HAP-1 (cell line): ENCODE measurements around the gene SGIP1.
"Not testable (repeated sequence)": the region's sequence is repeated elsewhere in the genome, so short reads cannot be mapped to it uniquely, and the experiment has no call there.

ENCODE experiments used
- DNase-seq, 2 experiments: peaks; one replicate each; pipeline ENCODE4 v3.0.0-alpha.2; 2016 to 2020; ENCODE audit warnings: low spot score in 2 of 2
- H3K27me3 ChIP-seq: fragments of 250-450 bp; sonication (Bioruptor Pico); 2 replicates; pipeline ENCODE4 v1.5.1; 2020; ENCODE audit warnings: low read depth, mild to moderate bottlenecking, moderate library complexity
- H3K36me3 ChIP-seq: fragments of 250-450 bp; sonication (Bioruptor Pico); replicated peaks from 2 replicates; pipeline ENCODE4 v1.5.1; 2020; ENCODE audit warnings: mild to moderate bottlenecking
- H3K4me1 ChIP-seq: fragments of 250-450 bp; sonication (Bioruptor Pico); 2 replicates; pipeline ENCODE4 v1.5.1; 2020; ENCODE audit warnings: mild to moderate bottlenecking
- H3K4me3 ChIP-seq: fragments of 250-450 bp; sonication (Bioruptor Pico); 2 replicates; pipeline ENCODE4 v1.5.1; 2020; ENCODE audit warnings: mild to moderate bottlenecking, moderate library complexity
- H3K9me3 ChIP-seq: fragments of 250-450 bp; sonication (Bioruptor Pico); 2 replicates; pipeline ENCODE4 v1.5.1; 2020; ENCODE audit warnings: mild to moderate bottlenecking, moderate library complexity
- in situ Hi-C: fragments of 300-500 bp; cut with MboI; formaldehyde crosslinking; loops from 3 replicates; pipeline ENCODE4 v1.14.3; 2020; ENCODE audit warnings: low sequenced_read_pairs, inconsistent platforms, mixed read lengths

The SGIP1 gene

GRCh38 chr1:66580081-66580480, 46.1 kb downstream of the SGIP1 start:
- Histone ChIP-seq H3K9me3 (no peaks in the 10 kb centered on the region), H3K4me3 (no peak overlapping the region), H3K4me1 (no peaks in the 10 kb centered on the region; the same call in 1 of the 2 replicates), H3K36me3 (no peaks in the 10 kb centered on the region), H3K27me3 (peaks cover 2% of the 10 kb centered on the region; the same call in 1 of the 2 replicates)
- no peak for DNase-seq
- in situ Hi-C loops, result no loop called here

DNA sequence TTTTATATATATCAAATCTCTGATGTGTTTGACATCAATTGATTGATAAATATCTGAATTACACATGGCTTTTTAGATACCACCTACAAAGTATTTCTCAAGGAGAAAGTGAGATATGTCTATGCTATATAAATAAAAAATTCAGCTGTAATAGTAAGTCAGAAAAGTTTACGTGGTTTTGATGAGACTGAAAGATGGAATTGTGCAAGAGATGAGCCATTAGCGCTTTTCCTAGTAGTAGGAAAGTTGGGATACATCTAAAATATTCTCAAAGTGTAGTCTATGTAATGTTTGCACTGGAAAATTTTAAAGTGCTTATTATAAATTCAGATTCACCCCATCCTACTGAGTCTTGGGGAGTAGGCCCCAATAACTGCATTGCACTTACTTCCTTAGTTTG, 49.1 kb downstream of the SGIP1 start:
- Histone ChIP-seq H3K36me3 (no peaks in the 10 kb centered on the region), H3K4me1 (no peaks in the 10 kb centered on the region; the same call in 1 of the 2 replicates), H3K27me3 (peaks cover 2% of the 10 kb centered on the region; the same call in 1 of the 2 replicates), H3K9me3 (no peaks in the 10 kb centered on the region), H3K4me3 (no peak overlapping the region)
- in situ Hi-C loops, result no loop called here
- no peak for DNase-seq

DNA sequence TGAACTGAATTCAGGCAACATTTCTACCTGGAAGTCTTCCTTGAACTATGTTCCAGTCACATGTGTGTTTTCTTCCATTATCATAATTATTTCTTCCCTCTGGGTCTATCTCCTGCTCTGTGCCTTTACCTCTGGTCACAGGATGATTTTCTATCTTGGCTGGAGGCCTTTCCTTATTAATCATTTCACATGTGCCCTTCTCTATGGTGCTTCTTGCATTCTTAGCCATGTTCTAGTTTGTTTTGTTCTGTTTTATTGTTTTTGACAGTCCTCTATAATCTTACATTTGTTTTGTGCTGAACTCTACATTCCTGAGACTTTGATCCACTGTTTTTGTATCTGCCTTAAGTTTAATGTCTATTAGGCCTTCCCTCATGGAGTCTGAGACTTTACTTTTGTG, 51.0 kb downstream of the SGIP1 start:
- no peaks in the 10 kb centered on the region for H3K4me1 ChIP-seq
- peaks cover 2% of the 10 kb centered on the region; the same call in 1 of the 2 replicates for H3K27me3 ChIP-seq
- H3K36me3 ChIP-seq, result no peaks in the 10 kb centered on the region
- DNase-seq, result no peak
- H3K9me3 ChIP-seq, result no peaks in the 10 kb centered on the region
- no peak overlapping the region for H3K4me3 ChIP-seq
- in situ Hi-C loops, result no loop called here

GRCh38 chr1:66589326-66589725, 55.4 kb downstream of the SGIP1 start:
- Histone ChIP-seq H3K27me3 (no peaks in the 10 kb centered on the region), H3K4me1 (no peaks in the 10 kb centered on the region), H3K4me3 (no peak overlapping the region), H3K9me3 (no peaks in the 10 kb centered on the region), H3K36me3 (no peaks in the 10 kb centered on the region)
- no peak for DNase-seq
- in situ Hi-C loops, result no loop called here

DNA sequence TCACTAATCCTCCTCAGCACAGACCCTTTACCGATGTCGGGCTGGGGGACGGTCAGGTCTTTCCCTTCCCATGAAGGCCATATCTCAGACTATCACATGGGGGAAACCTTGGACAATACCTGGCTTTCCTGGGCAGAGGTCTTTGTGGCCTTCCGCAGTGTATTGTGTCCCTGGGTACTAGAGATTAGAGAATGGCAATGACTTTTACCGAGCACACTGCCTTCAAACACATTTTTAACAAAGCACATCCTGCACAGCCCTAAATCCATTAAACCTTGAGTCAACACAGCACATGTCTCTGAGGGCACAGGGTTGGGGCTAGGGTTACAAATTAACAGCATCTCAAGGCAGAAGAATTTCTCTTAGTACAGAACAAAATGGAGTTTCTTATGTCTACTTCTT, 58.2 kb downstream of the SGIP1 start:
- H3K9me3 ChIP-seq, H3K4me3 ChIP-seq, DNase-seq: not testable (repeated sequence)

DNA sequence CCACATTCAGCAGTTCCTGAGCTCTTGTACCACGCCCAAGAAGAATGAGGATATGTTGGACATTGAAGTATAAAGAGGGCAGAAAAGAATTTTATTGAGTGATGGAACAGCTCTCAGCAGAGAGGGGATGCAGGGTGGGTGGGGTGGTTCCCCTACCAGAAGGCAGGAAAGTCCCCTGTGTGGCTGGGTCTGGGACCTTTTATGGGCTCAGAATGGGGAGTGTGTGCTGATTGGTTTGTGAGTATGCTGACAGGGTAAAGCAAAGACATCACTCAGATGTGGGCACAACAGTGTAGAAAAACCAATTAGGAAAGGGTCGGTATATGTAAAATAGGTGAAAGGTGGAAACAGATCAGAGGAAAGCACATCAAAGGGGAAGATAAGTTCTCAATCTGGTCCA, 62.2 kb downstream of the SGIP1 start:
- Histone ChIP-seq H3K36me3 (no peaks in the 10 kb centered on the region), H3K4me1 (peaks cover 9% of the 10 kb centered on the region), H3K4me3 (no peak overlapping the region), H3K27me3 (no peaks in the 10 kb centered on the region), H3K9me3 (no peaks in the 10 kb centered on the region)
- in situ Hi-C loops, result no loop called here
- no peak for DNase-seq

More for the DNA sequence above, 58.2 kb downstream of the SGIP1 start:
- H3K27me3 ChIP-seq, H3K4me1 ChIP-seq, H3K36me3 ChIP-seq, in situ Hi-C loops: not testable (repeated sequence)

GRCh38 chr1:66597500-66597899, 63.5 kb downstream of the SGIP1 start:
- in situ Hi-C loops, result no loop called here
- no peak for DNase-seq
- Histone ChIP-seq H3K4me3 (no peak overlapping the region), H3K4me1 (peaks cover 9% of the 10 kb centered on the region), H3K36me3 (no peaks in the 10 kb centered on the region), H3K9me3 (no peaks in the 10 kb centered on the region), H3K27me3 (no peaks in the 10 kb centered on the region)

DNA sequence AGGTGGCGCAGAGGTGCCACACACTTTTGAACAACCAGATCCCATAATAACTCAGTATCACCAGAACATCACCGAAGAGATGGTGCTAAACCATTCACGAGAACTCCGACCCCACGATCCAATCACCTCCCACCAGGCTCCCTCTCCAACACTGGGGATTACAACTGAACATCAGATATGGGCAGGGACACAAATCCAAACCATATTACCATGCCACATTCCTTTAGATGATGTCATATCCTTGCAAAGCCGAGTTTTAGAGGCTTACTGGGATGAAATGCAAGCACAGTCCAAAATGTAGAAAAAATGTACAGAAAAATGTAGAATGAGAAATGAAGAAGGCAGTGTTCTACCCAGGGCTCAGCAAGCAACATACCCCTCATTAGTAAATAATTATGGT, 64.7 kb downstream of the SGIP1 start:
- H3K27me3 ChIP-seq, result no peaks in the 10 kb centered on the region
- DNase-seq, result no peak
- in situ Hi-C loops, result no loop called here
- H3K4me1 ChIP-seq, result peaks cover 9% of the 10 kb centered on the region
- H3K36me3 ChIP-seq, result no peaks in the 10 kb centered on the region
- no peaks in the 10 kb centered on the region for H3K9me3 ChIP-seq
- H3K4me3 ChIP-seq, result no peak overlapping the region

DNA sequence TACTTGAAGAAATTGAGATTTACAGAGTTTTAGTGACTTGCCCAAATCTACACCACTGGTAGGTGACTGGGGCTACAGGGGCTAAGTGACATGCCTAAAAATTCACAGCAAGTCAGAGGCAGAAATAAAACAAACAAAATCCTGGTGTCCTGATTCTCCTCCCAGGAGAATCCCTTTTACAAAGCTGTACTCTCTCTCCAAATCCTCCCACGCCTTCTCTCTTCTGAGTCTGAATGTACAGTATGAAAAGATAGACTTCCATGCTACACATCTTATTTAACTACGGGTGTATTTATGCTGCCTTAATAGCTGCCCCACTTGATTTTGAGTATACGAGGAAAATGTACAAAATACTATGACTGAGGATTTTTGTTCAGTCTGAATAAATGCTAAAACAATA, 65.4 kb downstream of the SGIP1 start:
- Histone ChIP-seq H3K4me1 (peaks cover 9% of the 10 kb centered on the region), H3K36me3 (no peaks in the 10 kb centered on the region), H3K27me3 (no peaks in the 10 kb centered on the region), H3K9me3 (no peaks in the 10 kb centered on the region), H3K4me3 (no peak overlapping the region)
- peak in 1 of 2 experiments; percentile 28 for DNase-seq
- in situ Hi-C loops, result no loop called here

- Histone ChIP-seq H3K4me1 (peaks cover 9% of the 10 kb centered on the region), H3K4me3 (no peak overlapping the region), H3K9me3 (no peaks in the 10 kb centered on the region), H3K36me3 (no peaks in the 10 kb centered on the region), H3K27me3 (no peaks in the 10 kb centered on the region)
- in situ Hi-C loops, result no loop called here
- peak; percentile 42 to 70 for DNase-seq
Measured at GRCh38 chr1:66599899-66600737, 66.2 kb downstream of the SGIP1 start.

DNA sequence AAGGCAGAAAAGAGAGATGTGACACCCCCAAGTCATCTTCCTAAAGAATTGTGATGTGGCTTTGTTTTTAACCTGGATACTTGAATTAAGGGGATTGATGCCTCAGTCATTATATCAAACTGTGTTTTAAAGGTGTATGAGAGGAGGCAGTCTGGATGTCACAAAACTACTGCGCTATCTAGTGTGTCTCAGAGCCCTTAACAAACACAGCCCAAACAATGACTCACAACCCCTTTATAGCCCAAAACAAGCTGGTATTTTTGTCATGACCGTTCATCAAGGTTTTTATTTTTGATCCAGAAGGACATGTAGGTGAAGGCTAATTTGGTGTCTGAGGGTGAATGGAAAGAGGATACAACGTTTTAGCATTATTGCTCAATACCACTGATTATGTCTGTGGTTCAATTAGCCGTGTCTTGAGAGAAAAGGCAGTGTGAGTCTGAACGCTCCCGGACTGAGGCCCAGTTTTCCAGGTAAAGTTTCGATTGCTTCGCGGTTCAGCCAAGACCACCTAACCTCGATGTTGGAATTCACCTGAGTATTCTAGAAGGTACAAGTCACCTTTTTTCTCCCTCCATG, 71.6 kb downstream of the SGIP1 start:
- no peaks in the 10 kb centered on the region for H3K9me3 ChIP-seq
- DNase-seq, result no peak
- no peaks in the 10 kb centered on the region; the same call in 1 of the 2 replicates for H3K4me1 ChIP-seq
- no peaks in the 10 kb centered on the region for H3K36me3 ChIP-seq
- no peaks in the 10 kb centered on the region for H3K27me3 ChIP-seq
- no peak overlapping the region for H3K4me3 ChIP-seq
- in situ Hi-C loops, result no loop called here

DNA sequence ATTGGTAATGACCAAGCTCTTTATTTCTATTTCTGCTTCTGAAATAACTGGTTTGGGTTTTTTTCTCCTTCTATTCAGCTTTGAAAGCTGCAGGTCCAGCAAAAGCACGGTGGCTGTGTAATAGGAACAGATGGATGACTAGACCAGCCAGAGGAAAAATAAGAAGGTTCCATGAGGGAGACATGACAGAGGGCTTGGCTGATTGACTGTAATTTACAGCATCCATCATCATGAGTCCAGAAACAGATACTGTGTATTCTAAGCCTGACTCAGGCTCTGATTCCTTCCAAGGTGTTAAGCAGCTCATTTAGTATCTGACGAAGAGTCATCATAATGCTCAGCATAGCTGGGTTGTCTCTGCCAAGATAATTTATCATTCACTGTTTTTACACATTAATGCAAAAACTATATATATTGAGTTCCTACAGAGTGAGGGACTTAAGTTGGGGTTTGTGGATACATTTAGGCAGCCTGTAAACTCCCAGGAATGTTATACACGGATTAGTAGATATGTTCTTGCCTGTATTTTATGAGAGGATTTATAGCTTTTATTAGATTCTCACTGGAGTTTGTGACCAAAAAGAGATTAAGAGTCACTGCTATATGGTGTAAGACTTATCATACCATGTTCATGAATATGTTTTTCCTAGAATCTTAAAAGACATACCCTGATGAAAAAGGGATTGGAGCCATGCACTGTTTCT, 72.6 kb downstream of the SGIP1 start:
- Histone ChIP-seq H3K4me3 (no peak overlapping the region), H3K9me3 (no peaks in the 10 kb centered on the region), H3K36me3 (no peaks in the 10 kb centered on the region), H3K27me3 (no peaks in the 10 kb centered on the region), H3K4me1 (no peaks in the 10 kb centered on the region)
- in situ Hi-C loops, result no loop called here
- DNase-seq, result peak in 1 of 2 experiments; percentile 31

DNA sequence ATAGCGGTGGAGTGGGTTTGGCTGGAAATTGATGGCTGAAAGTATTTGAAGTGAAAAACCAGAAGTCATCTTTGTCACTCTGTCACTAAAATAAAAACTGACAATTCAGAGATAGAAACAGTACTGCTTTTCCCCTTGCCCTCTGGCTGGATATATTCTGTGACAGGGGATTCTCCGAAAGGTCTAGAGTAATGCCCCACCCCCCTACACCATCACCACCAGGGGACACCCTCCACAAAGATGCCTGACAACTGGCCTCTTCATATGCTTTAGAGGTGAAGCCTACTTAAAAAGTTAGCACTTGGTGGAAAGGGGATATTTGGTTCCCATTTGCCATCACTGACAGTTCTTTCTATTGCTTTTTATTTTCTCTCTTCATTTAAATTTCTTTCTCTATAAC, 73.5 kb downstream of the SGIP1 start:
- H3K4me3 ChIP-seq, result no peak overlapping the region
- DNase-seq, result no peak
- in situ Hi-C loops, result no loop called here

GRCh38 chr1:66613187-66613586, 79.2 kb downstream of the SGIP1 start:
- H3K4me1 ChIP-seq, result no peaks in the 10 kb centered on the region
- no peaks in the 10 kb centered on the region for H3K27me3 ChIP-seq
- H3K9me3 ChIP-seq, result no peaks in the 10 kb centered on the region
- no peak for DNase-seq
- in situ Hi-C loops, result no loop called here
- no peak overlapping the region for H3K4me3 ChIP-seq
- H3K36me3 ChIP-seq, result no peaks in the 10 kb centered on the region

More for the DNA sequence above, 73.5 kb downstream of the SGIP1 start:
- Histone ChIP-seq H3K36me3 (no peaks in the 10 kb centered on the region), H3K9me3 (no peaks in the 10 kb centered on the region), H3K4me1 (no peaks in the 10 kb centered on the region), H3K27me3 (no peaks in the 10 kb centered on the region)
